Glomerular visceral epithelial cell (primary cell): ENCODE results near the gene EIF3C.
A peak's percentile ranks its signal among the peaks of the same experiment; 100 is the strongest.
"Not testable (repeated sequence)": the region's sequence is repeated elsewhere in the genome, so short reads cannot be mapped to it uniquely, and the experiment has no call there.

ENCODE experiments used
- DNase-seq: peaks from one replicate; pipeline ENCODE4 v3.0.0-alpha.2; 2016; ENCODE audit errors: extremely low spot score

EIF3C gene, protein sequence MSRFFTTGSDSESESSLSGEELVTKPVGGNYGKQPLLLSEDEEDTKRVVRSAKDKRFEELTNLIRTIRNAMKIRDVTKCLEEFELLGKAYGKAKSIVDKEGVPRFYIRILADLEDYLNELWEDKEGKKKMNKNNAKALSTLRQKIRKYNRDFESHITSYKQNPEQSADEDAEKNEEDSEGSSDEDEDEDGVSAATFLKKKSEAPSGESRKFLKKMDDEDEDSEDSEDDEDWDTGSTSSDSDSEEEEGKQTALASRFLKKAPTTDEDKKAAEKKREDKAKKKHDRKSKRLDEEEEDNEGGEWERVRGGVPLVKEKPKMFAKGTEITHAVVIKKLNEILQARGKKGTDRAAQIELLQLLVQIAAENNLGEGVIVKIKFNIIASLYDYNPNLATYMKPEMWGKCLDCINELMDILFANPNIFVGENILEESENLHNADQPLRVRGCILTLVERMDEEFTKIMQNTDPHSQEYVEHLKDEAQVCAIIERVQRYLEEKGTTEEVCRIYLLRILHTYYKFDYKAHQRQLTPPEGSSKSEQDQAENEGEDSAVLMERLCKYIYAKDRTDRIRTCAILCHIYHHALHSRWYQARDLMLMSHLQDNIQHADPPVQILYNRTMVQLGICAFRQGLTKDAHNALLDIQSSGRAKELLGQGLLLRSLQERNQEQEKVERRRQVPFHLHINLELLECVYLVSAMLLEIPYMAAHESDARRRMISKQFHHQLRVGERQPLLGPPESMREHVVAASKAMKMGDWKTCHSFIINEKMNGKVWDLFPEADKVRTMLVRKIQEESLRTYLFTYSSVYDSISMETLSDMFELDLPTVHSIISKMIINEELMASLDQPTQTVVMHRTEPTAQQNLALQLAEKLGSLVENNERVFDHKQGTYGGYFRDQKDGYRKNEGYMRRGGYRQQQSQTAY

DNA sequence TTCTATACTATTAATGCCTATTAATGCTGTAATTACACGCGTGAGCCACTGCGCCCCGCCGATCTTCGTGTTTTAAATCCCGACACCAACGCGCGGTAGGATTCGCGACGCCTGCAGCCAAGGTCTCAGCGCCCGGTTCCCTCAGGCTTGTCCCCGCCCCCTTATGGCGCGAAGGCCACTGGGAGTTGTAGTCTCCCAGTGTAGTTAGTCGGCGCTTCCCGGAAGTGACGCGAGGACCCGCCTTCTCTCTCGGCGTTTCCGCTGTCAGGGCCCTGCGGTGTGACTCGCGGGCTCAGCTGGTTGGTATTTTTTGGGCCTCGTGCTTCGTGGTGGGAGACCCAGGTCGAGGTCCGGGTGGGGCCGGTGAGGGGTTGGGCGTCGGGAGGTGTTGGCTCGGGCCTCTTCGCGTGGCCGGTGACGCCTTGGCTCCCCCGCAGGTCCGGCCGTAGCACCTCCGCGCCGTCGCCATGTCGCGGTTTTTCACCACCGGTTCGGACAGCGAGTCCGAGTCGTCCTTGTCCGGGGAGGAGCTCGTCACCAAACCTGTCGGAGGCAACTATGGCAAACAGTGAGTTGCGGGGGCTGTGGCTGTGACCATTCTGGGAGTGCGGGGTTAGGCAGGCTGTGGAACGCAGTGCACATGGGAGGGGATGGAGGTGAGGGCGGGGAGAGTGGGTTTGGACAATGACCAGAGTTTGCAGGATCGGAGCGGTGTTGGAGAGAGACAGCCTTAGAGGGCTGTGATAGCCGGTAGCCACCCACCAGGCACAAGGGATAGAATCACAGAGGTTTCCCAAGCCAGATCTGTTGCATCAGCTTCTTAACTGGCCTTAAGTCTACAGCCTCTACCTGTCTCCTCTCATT lies at the start of gene EIF3C:
EIF3C (plus strand) TSS at position 245 of the 864 bp plus-strand sequence; CDS start at position 468, 223 bp downstream.
- DNase-seq: not testable (repeated sequence)

DNA sequence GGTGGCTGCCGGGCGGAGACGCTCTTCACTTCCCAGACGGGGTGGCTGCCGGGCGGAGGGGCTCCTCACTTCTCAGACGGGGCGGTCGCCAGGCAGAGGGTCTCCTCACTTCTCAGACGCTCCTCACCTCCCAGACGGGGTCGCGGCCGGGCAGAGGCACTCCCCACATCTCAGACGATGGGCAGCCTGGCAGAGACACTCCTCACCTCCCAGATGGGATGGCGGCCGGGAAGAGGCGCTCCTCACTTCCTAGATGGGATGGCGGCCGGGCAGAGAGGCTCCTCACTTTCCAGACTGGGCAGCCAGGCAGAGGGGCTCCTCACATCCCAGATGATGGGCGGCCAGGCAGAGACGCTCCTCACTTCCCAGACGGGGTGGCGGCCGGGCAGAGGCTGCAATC lies 45.0 kb upstream of the EIF3C start:
- not testable (repeated sequence) for DNase-seq

DNA sequence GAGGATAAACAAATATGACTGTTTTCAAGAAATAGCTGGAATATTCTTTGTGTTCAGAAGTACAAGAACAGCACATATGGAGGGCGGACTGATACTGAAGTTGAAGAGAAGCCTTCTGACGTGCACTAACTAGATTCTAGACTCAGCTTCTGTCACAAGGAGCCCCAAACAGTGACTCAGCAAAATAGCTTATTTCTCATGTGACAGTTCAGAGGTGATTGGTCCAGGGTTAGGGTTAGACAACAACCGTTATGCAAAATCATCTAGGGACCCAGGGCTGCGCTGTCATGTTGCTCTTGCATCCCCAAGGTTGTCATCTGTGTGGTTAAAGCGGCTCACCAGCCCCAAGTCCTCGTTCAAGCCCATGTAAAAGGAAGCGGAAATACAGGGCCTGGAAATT lies 43.8 kb upstream of the EIF3C start:
- DNase-seq: not testable (repeated sequence)

DNA sequence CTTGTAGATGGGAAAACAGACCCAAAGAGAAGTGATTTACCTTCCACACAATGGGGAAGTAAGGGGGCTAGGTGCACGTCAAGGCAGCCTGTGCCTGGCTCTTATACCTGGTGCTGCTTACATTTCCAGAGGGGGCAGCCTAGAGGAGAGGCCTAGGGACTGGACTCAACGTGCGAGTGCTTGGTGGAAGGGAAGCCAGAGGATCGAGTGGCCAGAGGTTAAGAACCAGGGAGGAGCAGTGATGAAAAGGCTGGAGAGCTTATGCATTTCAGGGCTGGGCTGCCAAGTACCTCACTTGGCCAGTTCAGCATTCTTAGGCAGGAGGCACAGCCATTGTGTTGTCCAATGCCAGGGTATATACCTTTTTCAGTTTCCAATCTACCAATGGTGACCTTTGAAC lies 43.1 kb upstream of the EIF3C start:
- DNase-seq: not testable (repeated sequence)

DNA sequence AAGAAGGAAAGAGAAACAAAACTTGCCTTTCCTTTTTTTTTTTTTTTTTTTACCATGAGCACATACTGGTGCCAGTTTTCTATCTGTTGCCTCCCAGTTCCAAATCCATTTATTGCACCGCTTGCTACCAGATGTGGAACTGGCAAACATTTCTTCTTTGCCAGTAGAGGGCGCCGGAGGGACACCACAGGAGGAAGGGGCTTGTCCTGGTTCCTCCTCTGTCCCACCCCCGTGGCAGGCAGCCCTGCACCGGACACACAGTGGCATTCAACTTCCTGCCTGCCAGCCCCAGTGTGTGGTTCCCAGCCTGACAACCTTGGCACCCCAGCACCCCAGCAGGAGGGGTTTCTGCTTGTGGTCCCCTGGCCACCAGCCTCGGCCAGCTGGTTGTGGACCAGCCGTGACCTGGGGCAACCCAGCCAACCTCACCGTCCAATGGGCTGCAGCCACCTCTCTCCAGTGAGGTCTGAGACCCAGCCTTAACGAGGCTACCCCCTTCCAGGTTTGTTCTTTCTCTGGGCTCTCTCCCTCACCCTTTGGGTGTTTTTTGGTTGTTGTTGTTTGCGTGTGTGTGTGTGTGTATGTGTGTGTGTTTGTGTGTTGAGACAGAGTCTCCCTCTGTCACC lies 22.8 kb upstream of the EIF3C start:
- not testable (repeated sequence) for DNase-seq

DNA sequence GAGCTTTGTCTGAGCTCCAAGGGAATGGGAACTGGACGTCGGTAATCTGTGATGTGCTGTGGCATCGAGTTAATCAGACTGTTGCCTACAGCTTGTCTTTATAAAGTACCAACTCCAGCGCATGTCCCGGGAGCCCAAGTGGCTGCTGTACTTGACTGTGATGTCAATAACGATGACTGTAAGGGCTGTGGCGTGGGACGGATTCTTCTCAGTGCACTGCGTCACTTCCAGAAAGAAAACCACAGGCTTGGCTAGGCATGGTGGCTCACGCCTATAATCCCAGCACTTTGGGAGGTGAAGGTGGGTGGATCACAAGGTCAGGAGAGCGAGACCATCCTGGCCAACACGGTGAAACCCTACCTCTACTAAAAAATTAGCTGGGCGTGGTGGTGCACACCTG lies 21.8 kb upstream of the EIF3C start:
- not testable (repeated sequence) for DNase-seq

DNA sequence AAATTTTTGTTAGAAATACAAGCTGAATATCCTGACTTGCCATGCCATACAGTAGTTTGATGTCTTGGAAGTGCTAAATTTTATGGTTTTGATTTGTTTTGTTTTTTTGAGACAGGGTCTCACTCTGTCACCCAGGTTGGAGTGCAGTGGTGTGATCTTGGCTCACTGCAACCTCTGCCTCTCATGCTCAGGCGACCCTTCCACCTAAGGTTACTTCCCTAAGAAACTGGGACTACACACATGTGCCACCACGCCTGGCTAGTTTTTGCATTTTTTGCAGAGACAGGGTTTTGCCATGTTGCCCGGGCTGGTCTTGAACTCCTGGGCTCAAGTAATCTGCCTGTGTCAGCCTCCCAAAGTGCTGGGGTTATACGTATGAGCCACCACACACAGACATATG lies 19.5 kb upstream of the EIF3C start:
- not testable (repeated sequence) for DNase-seq

DNA sequence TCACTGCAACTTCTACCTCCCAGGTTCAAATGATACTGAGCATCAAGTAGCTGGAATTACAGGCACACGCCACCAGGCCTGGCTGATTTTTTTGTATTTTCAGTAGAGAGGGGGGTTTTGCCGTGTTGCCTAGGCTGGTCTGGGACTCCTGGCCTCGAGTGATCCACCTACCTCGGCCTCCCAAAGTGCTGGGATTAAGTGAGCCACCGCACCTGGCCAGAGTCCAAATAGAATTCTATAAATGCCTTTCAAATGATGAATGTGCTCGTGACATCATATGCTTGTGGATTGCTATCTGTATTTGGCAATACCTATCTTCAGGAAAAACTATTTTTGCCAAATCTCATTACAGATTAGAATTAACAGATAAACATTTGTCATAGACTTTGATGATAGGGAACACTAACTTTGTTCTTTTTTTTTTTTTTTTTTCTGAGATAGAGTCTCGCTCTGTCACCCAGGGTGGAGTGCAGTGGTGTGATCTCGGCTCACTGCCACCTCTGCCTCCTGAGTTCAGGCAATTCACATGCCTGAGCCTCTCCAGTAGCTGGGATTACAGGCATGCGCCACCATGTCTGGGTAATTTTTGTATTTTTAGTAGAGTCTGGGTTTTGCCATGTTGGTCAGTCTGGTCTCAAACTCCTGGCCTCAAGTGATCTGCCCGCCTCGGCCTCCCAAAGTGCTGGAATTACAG lies 17.9 kb upstream of the EIF3C start:
- DNase-seq: not testable (repeated sequence)

DNA sequence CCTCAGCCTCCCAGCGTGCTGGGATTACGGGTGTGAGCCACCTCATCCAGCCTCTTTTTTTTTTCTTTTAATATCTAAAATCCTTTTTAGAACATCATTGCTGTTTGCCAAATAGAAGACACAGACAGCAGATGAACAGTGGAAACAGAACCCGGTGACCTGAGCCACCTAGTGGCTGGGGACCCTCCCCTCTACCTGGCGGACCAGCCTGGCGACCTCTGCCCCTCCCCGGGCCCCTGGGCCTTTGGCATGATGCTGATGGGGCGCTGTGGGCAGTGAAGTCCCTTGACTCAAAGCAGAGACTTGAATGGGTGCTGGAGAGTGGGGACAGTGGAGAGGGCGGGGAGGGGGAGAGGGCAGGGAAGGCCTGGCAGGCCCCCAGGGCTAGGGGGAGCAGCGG lies 11.5 kb upstream of the EIF3C start:
- DNase-seq: not testable (repeated sequence)

DNA sequence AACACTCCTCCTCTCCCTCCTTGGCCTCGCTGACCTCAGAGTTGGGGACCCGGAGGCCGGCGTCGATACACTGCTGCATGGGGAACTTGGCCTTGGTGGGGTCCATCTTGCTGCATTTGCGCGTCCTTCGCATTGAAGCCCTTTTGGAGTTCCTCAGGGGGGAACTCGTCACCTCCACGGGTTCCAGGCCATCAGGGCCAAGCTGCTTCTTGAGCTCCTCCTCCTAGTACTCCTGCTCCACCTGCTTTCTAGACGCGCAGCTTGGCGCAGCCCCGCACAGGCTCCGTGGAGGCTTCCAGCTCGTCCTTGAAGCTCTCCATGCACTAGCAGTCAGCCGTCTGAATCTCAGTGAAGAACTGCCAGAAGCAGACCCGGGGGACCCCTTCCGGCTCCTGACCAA lies 10.9 kb upstream of the EIF3C start:
- not testable (repeated sequence) for DNase-seq

DNA sequence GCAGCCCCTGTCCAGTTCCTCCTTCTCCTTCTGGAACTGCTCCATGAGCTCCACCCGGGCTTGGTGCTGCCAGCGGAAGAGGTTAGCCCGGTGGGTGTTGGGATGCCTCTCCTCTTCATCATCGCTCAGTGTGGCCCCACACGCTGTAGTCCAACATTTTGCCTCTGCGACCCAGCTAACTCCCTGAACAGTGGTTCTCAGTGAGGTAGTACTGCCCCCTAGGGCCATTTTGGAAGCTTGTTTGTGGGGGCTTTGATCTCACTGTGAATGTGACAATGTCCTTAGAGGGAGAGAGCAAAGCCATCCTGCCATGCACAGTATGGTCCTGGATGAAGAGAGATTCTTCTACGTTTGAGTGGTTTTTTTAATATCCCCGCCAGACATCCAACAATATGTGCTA lies 9.9 kb upstream of the EIF3C start:
- DNase-seq: not testable (repeated sequence)

DNA sequence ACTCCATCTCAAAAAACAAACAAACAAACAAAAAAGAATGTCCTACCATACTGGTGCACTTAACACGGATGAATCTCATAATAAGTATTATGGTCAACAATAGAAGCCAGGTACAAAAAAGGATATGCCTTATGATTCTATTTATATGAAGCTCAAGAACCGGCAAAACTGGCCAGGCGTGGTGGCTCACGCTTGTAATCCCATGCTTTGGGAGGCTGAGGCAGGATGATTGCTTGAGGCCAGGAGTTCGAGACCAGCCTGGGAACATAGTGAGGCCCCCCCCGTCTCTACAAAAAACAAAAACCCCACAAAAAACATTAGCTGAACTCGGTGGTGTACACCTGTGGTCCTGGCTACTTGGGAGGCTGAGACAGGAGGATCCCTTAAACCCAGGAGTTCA lies 7.0 kb upstream of the EIF3C start:
- DNase-seq: not testable (repeated sequence)

DNA sequence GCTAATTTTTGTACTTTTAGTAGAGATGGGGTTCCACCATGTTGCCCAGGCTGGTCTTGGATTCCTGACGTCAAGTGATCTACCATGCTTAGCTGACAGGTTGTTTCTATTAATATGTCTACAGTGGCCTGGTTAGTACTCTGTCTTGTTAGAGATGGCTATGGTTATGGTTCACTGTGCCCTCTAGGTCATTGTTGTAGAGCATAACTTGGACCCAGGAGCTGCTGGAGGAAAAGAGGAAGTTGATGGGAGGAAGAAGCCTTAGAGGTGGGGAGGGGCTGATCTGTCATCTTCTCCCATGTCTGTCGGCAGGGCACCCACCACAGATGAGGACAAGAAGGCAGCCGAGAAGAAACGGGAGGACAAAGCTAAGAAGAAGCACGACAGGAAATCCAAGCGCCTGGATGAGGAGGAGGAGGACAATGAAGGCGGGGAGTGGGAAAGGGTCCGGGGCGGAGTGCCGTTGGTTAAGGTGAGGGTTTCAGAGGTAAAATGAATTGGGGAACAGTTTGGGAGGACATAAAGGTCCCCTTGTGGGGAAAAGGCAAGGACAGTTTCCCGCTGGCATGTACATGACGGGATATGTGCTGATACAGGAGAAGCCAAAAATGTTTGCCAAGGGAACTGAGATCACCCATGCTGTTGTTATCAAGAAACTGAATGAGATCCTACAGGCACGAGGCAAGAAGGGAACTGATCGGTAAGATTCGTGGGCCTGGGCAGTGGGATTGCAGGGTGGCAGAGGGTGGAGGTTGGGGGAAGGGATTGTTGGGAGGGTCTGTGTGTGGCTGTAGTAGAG lies 11.8 kb downstream of the EIF3C start:
- not testable (repeated sequence) for DNase-seq

DNA sequence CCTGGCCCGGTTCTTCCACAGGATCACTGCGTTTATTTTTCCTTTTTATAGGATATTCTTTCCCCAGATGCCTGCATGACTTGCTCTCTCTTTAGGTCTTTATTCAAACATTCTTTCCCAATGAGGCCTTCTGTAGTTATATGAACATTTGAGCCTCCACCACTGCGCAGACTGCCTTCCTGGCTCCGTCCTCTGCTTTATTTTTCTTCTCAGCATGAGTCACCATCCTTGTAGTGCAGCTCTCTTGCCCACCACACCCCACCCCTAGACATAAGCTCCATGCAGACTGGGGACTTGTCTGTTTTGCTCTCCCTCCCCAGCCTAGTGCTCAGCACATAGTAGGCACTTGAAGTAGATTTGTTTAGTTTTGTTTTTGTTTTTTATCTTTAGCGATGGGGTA lies 20.0 kb downstream of the EIF3C start:
- not testable (repeated sequence) for DNase-seq

DNA sequence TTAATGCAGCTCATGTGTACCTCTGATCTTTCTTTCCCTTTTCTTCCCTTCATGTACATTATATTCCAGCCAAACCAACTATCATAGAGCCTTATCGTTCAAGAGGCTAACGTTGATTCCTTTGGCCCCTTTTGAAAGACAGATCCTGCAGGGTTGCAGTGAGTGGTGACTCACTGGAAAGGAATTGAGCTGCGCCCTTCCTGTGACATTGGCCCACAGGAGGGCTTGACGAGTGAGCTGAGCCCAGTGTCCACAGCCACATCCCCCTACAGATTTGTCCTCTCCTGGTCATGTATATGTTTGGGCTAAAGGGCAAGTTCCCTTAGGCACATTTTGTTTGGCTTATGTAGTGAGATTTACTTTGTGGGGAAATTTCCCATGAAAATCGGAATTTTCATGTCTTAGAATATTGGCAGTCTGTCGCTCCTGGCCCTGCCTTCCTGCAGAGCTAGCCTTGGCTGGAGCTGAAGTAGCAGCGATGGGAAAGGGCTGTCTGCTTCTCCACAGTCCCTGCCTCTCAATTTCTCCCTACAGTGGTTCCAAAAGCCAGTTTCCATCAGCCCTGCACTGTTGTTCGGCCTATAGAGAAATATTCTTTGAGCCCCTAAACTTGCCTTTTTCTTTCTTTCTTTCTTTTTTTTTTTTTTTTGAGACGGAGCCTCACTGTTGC lies 21.3 kb downstream of the EIF3C start:
- DNase-seq: not testable (repeated sequence)

DNA sequence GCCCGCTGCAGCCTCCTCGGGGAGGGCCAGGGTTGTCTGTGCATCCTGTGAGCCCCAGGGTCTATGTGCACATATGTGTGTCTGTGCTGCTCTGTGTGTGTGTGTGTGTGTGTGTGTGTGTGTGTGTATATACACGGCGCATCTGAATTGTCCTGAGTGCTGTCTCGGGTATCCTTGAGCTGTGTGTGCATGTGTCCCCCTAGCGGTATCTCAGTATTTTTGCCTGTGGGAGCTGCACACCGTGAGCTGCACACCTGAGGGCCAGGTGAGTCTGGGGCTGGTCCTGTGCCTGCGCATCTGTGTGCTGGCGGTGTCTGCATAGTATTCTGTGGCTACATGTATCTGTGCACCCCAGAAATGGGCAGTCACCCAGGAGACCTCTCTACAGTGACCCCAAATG lies 28.5 kb downstream of the EIF3C start:
- not testable (repeated sequence) for DNase-seq

DNA sequence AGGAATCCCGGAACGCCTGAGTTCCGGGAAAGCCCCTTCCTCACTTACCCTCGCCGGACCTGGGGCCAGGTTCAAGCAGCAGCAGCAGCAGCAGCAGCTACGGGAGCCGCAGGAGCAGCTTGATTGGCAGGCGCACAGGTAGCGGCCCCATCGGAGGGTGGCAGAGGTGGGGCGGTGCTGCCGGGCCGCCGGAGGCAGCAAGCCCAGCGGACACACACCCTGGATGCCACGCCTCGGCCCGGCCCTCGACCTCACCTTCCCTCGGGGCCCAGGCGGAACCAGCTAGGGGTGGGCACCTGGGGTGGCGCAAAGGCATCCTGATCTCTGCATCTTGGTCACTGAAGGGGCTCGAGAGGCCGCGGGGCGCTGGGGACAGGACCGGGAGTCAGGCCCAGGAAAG lies 29.4 kb downstream of the EIF3C start:
- DNase-seq: not testable (repeated sequence)

DNA sequence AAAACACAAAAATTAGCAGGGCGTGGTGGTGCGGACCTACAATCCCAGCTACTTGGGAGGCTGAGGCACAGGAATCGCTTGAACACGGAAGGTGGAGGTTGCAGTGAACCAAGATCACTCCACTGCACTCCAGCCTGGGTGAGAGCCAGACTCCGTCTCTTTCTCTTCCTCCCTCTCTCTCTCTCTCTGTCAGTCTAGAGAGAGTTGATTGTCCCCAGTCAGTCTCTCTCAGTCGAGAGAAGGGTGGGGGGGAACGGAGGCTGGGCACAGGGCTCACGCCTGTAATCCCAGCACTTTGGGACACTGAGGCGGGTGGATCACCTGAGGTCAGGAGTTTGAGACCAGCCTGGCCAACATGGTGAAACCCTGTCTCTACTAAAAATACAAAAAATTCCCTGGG lies 30.0 kb downstream of the EIF3C start:
- peak; percentile 0 for DNase-seq
